Vagina (tissue), 2 donors: ENCODE results near the gene SH2D1B.

Experiments used
- CTCF ChIP-seq, 3 experiments: fragments of 450-650 bp in 2 of 3; fragments of 200-600 bp in 1 of 3; sonication (generic) in 1 of 3; IDR thresholded peaks; one replicate each; pipeline ENCODE4 v1.5.1; 2017 to 2019; ENCODE audit warnings: antibody characterized with exemption in 3 of 3, mild to moderate bottlenecking in 2 of 3, moderate library complexity in 2 of 3
- POLR2A ChIP-seq, 2 donors: fragments of 450-650 bp; IDR thresholded peaks; one replicate each; pipeline ENCODE4 v1.6.1; 2017; ENCODE audit warnings: antibody characterized with exemption in 2 of 2, mild to moderate bottlenecking in 2 of 2, moderate library complexity in 2 of 2

- TF ChIP-seq CTCF (IDR thresholded peaks at IDR 0.05), result no peak
- TF ChIP-seq POLR2A (IDR thresholded peaks at IDR 0.05), result no peak
Measured at GRCh38 chr1:162389021-162389818, 22.7 kb downstream of the SH2D1B start.
